WTC11 (cell line): Measurements from ENCODE around the gene RTEL1. TPM values are rescaled to one million over a fixed set of nuclear protein-coding genes. Genes with fewer than 3 reads are reported as not detected.

ENCODE experiments used
- ATAC-seq: fragments of 200-7000 bp; cut with Tn5 transposase; 2 replicates; pipeline ENCODE4 v1.10.0; 2021; ENCODE audit warnings: mild to moderate bottlenecking, moderate library complexity
- CTCF ChIA-PET: fragments of 300-600 bp; sonication (Branson Sonifier 250); formaldehyde crosslinking; loops from one replicate; lab custom pipeline; 2021; ENCODE audit warnings: antibody characterized with exemption; lab: Charles Lee
- POLR2A ChIA-PET: fragments of 350-600 bp; sonication (Branson Sonifier 250); formaldehyde crosslinking; loops from one replicate; lab custom pipeline; 2021; ENCODE audit warnings: antibody characterized with exemption; lab: Charles Lee
- DNase-seq: peaks from one replicate; pipeline ENCODE4 v3.0.0; 2021; ENCODE audit warnings: low spot score
- H3K27ac Mint-ChIP-seq: 2 replicates; pipeline ENCODE4 v1.8.0; 2021; ENCODE audit warnings: mixed read lengths
- H3K27me3 Mint-ChIP-seq: 2 replicates; pipeline ENCODE4 v1.8.0; 2021; ENCODE audit warnings: low read depth, mild to moderate bottlenecking, moderate library complexity, mixed read lengths
- H3K36me3 Mint-ChIP-seq: 2 replicates; pipeline ENCODE4 v1.8.0; 2021; ENCODE audit warnings: mixed read lengths
- H3K4me1 Mint-ChIP-seq: 2 replicates; pipeline ENCODE4 v1.8.0; 2022; ENCODE audit warnings: mixed read lengths
- H3K4me3 Mint-ChIP-seq: 2 replicates; pipeline ENCODE4 v1.8.0; 2021; ENCODE audit warnings: mild to moderate bottlenecking, moderate library complexity, mixed read lengths
- H3K9me3 Mint-ChIP-seq: 2 replicates; pipeline ENCODE4 v1.8.0; 2021; ENCODE audit warnings: mixed read lengths
- ATF1 ChIP-seq: sonication (generic); formaldehyde crosslinking; IDR thresholded peaks from 2 replicates; pipeline ENCODE4 v1.8.1; 2023; ENCODE audit warnings: mild to moderate bottlenecking, moderate library complexity, missing genetic modification reagents
- CBFB ChIP-seq: sonication (generic); formaldehyde crosslinking; IDR thresholded peaks from 2 replicates; pipeline ENCODE4 v1.8.1; 2022; ENCODE audit warnings: mild to moderate bottlenecking, low read depth, missing genetic modification reagents
- ELF4 ChIP-seq: sonication (generic); formaldehyde crosslinking; IDR thresholded peaks from 2 replicates; pipeline ENCODE4 v1.8.1; 2022; ENCODE audit warnings: low read depth, mild to moderate bottlenecking, moderate library complexity, missing genetic modification reagents
- FOXJ3 ChIP-seq: sonication (generic); formaldehyde crosslinking; IDR thresholded peaks from 2 replicates; pipeline ENCODE4 v1.9.0; 2021; ENCODE audit warnings: missing genetic modification reagents, mild to moderate bottlenecking, borderline replicate concordance
- FOXP1 ChIP-seq: sonication (generic); formaldehyde crosslinking; IDR thresholded peaks from 2 replicates; pipeline ENCODE4 v1.8.0; 2022; ENCODE audit warnings: missing genetic modification reagents, mild to moderate bottlenecking, moderate library complexity, borderline replicate concordance
- NFE2L1 ChIP-seq: sonication (generic); formaldehyde crosslinking; IDR thresholded peaks from 2 replicates; pipeline ENCODE4 v1.8.1; 2023; ENCODE audit warnings: missing genetic modification reagents
- NFYB ChIP-seq: sonication (generic); formaldehyde crosslinking; conservative IDR thresholded peaks from 2 replicates; pipeline ENCODE4 v1.8.0; 2022; ENCODE audit warnings: low read depth, missing genetic modification reagents
- NR2C2 ChIP-seq: sonication (generic); formaldehyde crosslinking; IDR thresholded peaks from 2 replicates; pipeline ENCODE4 v1.8.0; 2022; ENCODE audit warnings: mild to moderate bottlenecking, missing genetic modification reagents
- SOX15 ChIP-seq: fragments of 250-450 bp; sonication (Bioruptor Pico); IDR thresholded peaks from 2 replicates; pipeline ENCODE4 v1.9.0; 2021; ENCODE audit warnings: mild to moderate bottlenecking
- TCF7 ChIP-seq: sonication (generic); formaldehyde crosslinking; IDR thresholded peaks from 2 replicates; pipeline ENCODE4 v1.8.0; 2022; ENCODE audit warnings: mild to moderate bottlenecking, low read depth, missing genetic modification reagents, moderate library complexity
- TEAD1 ChIP-seq: sonication (generic); formaldehyde crosslinking; IDR thresholded peaks from 2 replicates; pipeline ENCODE4 v1.8.0; 2022; ENCODE audit warnings: mild to moderate bottlenecking, missing genetic modification reagents
- TP53 ChIP-seq: sonication (generic); formaldehyde crosslinking; IDR thresholded peaks from 2 replicates; pipeline ENCODE4 v1.8.1; 2023; ENCODE audit warnings: mild to moderate bottlenecking, missing genetic modification reagents
- USF2 ChIP-seq: sonication (generic); formaldehyde crosslinking; IDR thresholded peaks from 2 replicates; pipeline ENCODE4 v1.8.1; 2023; ENCODE audit warnings: mild to moderate bottlenecking, missing genetic modification reagents, moderate library complexity
- ZNF138 ChIP-seq: sonication (generic); formaldehyde crosslinking; conservative IDR thresholded peaks from 2 replicates; pipeline ENCODE4 v1.8.1; 2022; ENCODE audit warnings: mild to moderate bottlenecking, moderate library complexity, missing genetic modification reagents
- ZNF425 ChIP-seq: fragments of 250-450 bp; sonication (Bioruptor Pico); conservative IDR thresholded peaks from 2 replicates; pipeline ENCODE4 v1.9.0; 2021; ENCODE audit warnings: mild to moderate bottlenecking
- ZNF532 ChIP-seq: fragments of 250-450 bp; sonication (Bioruptor Pico); IDR thresholded peaks from 2 replicates; pipeline ENCODE4 v1.9.0; 2021; ENCODE audit warnings: mild to moderate bottlenecking, borderline replicate concordance
- total RNA-seq: library from RNA; stranded (reverse); gene quantifications from 3 replicates; pipeline ENCODE4 v1.2.3, GENCODE V29; 2021
- TF ChIP-seq, protein P1 (sequence below): sonication (generic); formaldehyde crosslinking; IDR thresholded peaks from 2 replicates; pipeline ENCODE4 v1.8.1; 2023; ENCODE audit warnings: mild to moderate bottlenecking, missing genetic modification reagents
- TF ChIP-seq, protein P2 (sequence below): sonication (generic); formaldehyde crosslinking; IDR thresholded peaks from 2 replicates; pipeline ENCODE4 v1.8.0; 2022; ENCODE audit warnings: mild to moderate bottlenecking, missing genetic modification reagents
- TF ChIP-seq, protein P3 (sequence below): sonication (generic); formaldehyde crosslinking; conservative IDR thresholded peaks from 2 replicates; pipeline ENCODE4 v1.8.1; 2023; ENCODE audit warnings: mild to moderate bottlenecking, low read depth, missing genetic modification reagents, moderate library complexity

Gene RTEL1
- total RNA-seq, 1 experiment from 2014 or later = 44.9 TPM

DNA sequence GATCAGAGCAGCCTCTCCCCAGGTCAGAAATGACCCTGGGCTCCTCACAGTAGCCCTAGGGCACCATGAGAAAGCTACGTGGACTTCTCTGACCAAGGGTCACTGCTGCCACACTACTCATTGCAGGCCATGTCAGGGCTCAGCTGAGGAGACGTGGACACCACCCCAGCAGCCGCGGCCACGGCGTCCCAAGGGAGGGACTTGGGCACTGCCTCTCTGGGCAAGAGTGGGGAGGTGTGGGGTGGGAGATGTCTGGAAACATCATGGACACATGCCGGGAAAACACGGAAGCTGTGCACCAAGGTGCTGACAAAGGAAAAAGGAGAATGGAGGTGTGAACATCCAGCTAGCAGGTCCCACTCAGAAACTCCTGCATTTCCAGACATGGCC is 40.2 kb upstream of the RTEL1 start:
- TF ChIP-seq, protein P1, sequence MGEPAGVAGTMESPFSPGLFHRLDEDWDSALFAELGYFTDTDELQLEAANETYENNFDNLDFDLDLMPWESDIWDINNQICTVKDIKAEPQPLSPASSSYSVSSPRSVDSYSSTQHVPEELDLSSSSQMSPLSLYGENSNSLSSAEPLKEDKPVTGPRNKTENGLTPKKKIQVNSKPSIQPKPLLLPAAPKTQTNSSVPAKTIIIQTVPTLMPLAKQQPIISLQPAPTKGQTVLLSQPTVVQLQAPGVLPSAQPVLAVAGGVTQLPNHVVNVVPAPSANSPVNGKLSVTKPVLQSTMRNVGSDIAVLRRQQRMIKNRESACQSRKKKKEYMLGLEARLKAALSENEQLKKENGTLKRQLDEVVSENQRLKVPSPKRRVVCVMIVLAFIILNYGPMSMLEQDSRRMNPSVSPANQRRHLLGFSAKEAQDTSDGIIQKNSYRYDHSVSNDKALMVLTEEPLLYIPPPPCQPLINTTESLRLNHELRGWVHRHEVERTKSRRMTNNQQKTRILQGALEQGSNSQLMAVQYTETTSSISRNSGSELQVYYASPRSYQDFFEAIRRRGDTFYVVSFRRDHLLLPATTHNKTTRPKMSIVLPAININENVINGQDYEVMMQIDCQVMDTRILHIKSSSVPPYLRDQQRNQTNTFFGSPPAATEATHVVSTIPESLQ (CRISPR knock-in tag) = no peak
- TF ChIP-seq, protein P2, sequence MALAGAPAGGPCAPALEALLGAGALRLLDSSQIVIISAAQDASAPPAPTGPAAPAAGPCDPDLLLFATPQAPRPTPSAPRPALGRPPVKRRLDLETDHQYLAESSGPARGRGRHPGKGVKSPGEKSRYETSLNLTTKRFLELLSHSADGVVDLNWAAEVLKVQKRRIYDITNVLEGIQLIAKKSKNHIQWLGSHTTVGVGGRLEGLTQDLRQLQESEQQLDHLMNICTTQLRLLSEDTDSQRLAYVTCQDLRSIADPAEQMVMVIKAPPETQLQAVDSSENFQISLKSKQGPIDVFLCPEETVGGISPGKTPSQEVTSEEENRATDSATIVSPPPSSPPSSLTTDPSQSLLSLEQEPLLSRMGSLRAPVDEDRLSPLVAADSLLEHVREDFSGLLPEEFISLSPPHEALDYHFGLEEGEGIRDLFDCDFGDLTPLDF (CRISPR knock-in tag) = no peak
- TF ChIP-seq ELF4 (CRISPR knock-in tag) (no peak), TP53 (no peak), SOX15 (CRISPR knock-in tag) (no peak), NFE2L1 (CRISPR knock-in tag) (no peak), ATF1 (CRISPR knock-in tag) (no peak), TCF7 (CRISPR knock-in tag) (no peak), TEAD1 (CRISPR knock-in tag) (no peak), ZNF425 (CRISPR knock-in tag) (no peak), CBFB (no peak), NFYB (no peak), ZNF138 (CRISPR knock-in tag) (no peak), USF2 (CRISPR knock-in tag) (no peak), NR2C2 (CRISPR knock-in tag) (no peak), FOXJ3 (no peak), FOXP1 (CRISPR knock-in tag) (no peak), ZNF532 (CRISPR knock-in tag) (no peak)
- TF ChIP-seq, protein P3, sequence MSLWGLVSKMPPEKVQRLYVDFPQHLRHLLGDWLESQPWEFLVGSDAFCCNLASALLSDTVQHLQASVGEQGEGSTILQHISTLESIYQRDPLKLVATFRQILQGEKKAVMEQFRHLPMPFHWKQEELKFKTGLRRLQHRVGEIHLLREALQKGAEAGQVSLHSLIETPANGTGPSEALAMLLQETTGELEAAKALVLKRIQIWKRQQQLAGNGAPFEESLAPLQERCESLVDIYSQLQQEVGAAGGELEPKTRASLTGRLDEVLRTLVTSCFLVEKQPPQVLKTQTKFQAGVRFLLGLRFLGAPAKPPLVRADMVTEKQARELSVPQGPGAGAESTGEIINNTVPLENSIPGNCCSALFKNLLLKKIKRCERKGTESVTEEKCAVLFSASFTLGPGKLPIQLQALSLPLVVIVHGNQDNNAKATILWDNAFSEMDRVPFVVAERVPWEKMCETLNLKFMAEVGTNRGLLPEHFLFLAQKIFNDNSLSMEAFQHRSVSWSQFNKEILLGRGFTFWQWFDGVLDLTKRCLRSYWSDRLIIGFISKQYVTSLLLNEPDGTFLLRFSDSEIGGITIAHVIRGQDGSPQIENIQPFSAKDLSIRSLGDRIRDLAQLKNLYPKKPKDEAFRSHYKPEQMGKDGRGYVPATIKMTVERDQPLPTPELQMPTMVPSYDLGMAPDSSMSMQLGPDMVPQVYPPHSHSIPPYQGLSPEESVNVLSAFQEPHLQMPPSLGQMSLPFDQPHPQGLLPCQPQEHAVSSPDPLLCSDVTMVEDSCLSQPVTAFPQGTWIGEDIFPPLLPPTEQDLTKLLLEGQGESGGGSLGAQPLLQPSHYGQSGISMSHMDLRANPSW (CRISPR knock-in tag) = no peak
- Mint-ChIP-seq H3K9me3 (peaks cover 14% of the 10 kb centered on the region), H3K4me3 (no peak overlapping the region), H3K27ac (no peak overlapping the region), H3K4me1 (peaks cover 7% of the 10 kb centered on the region), H3K27me3 (no peaks in the 10 kb centered on the region; the same call in 1 of the 2 replicates), H3K36me3 (peaks cover 43% of the 10 kb centered on the region)
- ChIA-PET POLR2A (interaction anchor here (0.8 to 1.0 kb wide), 2 partner anchors 17 to 24 kb away, joined by 3 to 4 read pairs; no protein-coding TSS in a partner anchor), CTCF (no interaction called here)
- no peak for ATAC-seq
- DNase-seq = no peak
